ENCODE results near the gene GGA1.

GGA1 gene

GRCh38 chr22:37562049-37562875 lies 46.4 kb upstream of the GGA1 start:
- peak overlapping the region; percentile 84 for H3K4me3 ChIP-seq (ENCODE audit: low read depth, low read length)
- DNase-seq (ENCODE audit: low read depth, low spot score) = no peak
- in situ Hi-C loops (cut with HindIII; ENCODE audit: low sequenced_read_pairs) = no loop called here
- TF ChIP-seq CTCF (IDR thresholded peaks at IDR 0.05; ENCODE audit: low read depth, low read length) = no peak

DNA sequence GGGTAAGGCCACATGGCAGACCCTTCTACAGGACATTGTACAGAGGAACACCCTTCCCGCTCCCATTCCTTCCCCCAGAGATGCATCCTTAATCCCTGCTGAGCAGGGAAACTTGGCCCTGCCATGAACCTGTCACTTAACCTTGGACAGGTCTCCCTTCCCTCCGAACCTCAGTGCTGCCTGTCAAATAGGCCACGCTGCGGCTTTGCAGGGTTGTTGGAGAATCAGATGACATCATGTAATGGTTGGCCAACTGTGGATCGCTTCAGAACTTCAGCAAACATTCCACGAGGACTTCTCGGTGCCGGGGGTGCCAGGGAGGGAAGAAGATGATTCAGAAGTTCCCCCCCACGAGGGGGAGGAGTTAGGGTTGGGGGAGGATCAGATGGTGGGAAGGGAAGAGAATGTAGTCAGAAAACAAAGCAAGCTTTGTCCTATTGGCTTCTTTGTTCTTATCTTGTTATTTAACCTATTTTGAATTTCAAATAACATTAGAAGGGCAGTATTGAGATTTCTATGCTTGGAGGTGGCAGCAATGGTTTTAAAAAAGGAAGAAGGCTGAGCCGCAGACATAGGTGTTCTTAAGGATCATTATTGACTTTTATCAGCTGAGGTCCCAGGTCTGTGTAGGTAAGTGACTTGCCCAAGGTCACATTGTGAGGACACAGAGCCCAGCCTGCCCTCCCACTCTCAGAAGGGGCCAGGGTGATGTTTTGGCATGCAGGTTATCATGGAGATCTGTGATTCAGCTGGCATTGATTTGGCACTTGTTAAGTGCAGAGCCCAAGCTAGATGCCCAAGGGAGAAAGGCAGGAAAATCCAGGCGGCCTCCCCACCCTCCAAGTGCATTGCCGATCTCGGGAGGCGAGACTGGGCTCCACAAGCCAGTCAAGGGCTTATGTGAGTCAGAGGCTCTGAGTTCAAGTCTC lies 45.2 kb upstream of the GGA1 start:
- in situ Hi-C loops (cut with HindIII; ENCODE audit: low sequenced_read_pairs) = no loop called here
- DNase-seq (ENCODE audit: low read depth, low spot score) = peak; percentile 96
- no peak for TF ChIP-seq CTCF (IDR thresholded peaks at IDR 0.05; ENCODE audit: low read depth, low read length)
- H3K4me3 ChIP-seq (ENCODE audit: low read depth, low read length) = peak overlapping the region; percentile 14

GRCh38 chr22:37564111-37564711 lies 44.4 kb upstream of the GGA1 start:
- H3K4me3 ChIP-seq (ENCODE audit: low read depth, low read length) = peak overlapping the region; percentile 14
- peak; percentile 11 for TF ChIP-seq CTCF (IDR thresholded peaks at IDR 0.05; ENCODE audit: low read depth, low read length)
- in situ Hi-C loops (cut with HindIII; ENCODE audit: low sequenced_read_pairs) = no loop called here
- no peak for DNase-seq (ENCODE audit: low read depth, low spot score)

GRCh38 chr22:37565830-37566229 lies 42.8 kb upstream of the GGA1 start:
- H3K4me3 ChIP-seq (ENCODE audit: low read depth, low read length) = no peak overlapping the region
- TF ChIP-seq CTCF (IDR thresholded peaks at IDR 0.05; ENCODE audit: low read depth, low read length) = no peak
- in situ Hi-C loops (cut with HindIII; ENCODE audit: low sequenced_read_pairs) = no loop called here
- DNase-seq (ENCODE audit: low read depth, low spot score) = no peak

- in situ Hi-C loops (cut with HindIII; ENCODE audit: low sequenced_read_pairs) = no loop called here
- H3K4me3 ChIP-seq (ENCODE audit: low read depth, low read length) = no peak overlapping the region
- no peak for TF ChIP-seq CTCF (IDR thresholded peaks at IDR 0.05; ENCODE audit: low read depth, low read length)
- DNase-seq (ENCODE audit: low read depth, low spot score) = no peak
Observed at GRCh38 chr22:37566329-37566837, 42.3 kb upstream of the GGA1 start.
